Measurements from ENCODE around the gene SRPK3.

DNA sequence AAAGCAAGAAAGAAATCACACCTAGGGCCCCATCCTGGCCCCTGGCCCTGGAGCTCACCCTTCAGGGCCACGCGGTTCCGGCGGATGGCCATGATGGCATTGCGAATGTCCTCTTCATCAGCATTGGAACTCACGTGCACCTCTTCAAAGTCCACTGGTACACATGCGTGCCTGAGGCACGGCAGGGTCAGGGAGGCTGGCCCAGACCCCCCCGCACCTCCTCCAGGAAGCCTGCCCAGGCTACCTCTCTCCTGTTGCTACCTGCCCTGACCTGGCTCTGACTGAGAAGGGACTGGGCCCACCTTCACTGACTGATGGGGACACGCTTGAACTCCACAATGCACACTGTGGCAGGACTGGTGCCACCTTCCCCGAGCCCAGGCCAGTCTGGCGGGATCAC lies 8.8 kb downstream of the SRPK3 start:
- TF ChIP-seq, protein P1, sequence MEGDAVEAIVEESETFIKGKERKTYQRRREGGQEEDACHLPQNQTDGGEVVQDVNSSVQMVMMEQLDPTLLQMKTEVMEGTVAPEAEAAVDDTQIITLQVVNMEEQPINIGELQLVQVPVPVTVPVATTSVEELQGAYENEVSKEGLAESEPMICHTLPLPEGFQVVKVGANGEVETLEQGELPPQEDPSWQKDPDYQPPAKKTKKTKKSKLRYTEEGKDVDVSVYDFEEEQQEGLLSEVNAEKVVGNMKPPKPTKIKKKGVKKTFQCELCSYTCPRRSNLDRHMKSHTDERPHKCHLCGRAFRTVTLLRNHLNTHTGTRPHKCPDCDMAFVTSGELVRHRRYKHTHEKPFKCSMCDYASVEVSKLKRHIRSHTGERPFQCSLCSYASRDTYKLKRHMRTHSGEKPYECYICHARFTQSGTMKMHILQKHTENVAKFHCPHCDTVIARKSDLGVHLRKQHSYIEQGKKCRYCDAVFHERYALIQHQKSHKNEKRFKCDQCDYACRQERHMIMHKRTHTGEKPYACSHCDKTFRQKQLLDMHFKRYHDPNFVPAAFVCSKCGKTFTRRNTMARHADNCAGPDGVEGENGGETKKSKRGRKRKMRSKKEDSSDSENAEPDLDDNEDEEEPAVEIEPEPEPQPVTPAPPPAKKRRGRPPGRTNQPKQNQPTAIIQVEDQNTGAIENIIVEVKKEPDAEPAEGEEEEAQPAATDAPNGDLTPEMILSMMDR (IDR thresholded peaks at IDR 0.05; ENCODE audit: extremely low read depth in 1 of 2, insufficient read depth in 1 of 2, low read depth in 1 of 2, low read length in 2 of 2) = no peak
- TF ChIP-seq POLR2AphosphoS5 (IDR thresholded peaks at IDR 0.05; ENCODE audit: insufficient read depth, low read depth, low read length) (no peak), GATA2 (IDR thresholded peaks at IDR 0.05; ENCODE audit: insufficient read depth, insufficient read length, low read depth, low read length) (no peak), POLR2A (IDR thresholded peaks at IDR 0.05; ENCODE audit: low read depth, low read length) (no peak), JUN (IDR thresholded peaks at IDR 0.05; ENCODE audit: borderline replicate concordance, insufficient read depth, insufficient read length, low read depth) (no peak), EZH2 (IDR thresholded peaks at IDR 0.05; ENCODE audit: borderline replicate concordance, low read depth, low read length, severe bottlenecking) (no peak), FOS (IDR thresholded peaks at IDR 0.05; ENCODE audit: borderline replicate concordance, insufficient read depth, low read length) (no peak)
- TF ChIP-seq, protein P2, sequence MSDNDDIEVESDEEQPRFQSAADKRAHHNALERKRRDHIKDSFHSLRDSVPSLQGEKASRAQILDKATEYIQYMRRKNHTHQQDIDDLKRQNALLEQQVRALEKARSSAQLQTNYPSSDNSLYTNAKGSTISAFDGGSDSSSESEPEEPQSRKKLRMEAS (IDR thresholded peaks at IDR 0.05; ENCODE audit: insufficient read depth, insufficient read length) = no peak

All from endothelial cell of umbilical vein (primary cell).